ENCODE data around the gene ERBB4.

DNA sequence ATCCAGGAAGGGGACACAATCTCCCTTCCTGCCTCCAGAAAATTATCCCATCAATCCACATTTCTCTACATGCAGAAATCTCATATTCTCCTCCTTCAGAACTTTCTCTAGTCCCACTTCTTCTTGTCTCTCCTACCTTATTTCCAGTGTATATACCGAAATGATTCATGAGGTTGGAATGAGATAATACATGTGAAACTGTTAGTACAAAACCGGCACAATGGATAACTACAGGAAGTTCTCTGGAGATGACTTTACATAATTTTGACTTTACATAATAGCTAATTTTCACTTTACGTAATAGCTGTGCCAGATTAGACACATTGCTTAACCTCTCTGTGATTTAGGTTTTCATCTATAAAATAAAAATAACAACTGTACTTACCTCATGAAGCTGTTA, 801.3 kb downstream of the ERBB4 start:
- no peak for TF ChIP-seq POLR2A (IDR thresholded peaks at IDR 0.05; ENCODE audit: low read depth, low read length)
- no peak for TF ChIP-seq POLR2AphosphoS5 (IDR thresholded peaks at IDR 0.05; ENCODE audit: low read depth, low read length)

Data from GM12891 (cell line).